Fibroblast of skin of left quadriceps (primary cell): ENCODE data around the gene VPS13A.
"Not testable (repeated sequence)": the region's sequence is repeated elsewhere in the genome, so short reads cannot be mapped to it uniquely, and the experiment has no call there.

Experiments used
- DNase-seq, 2 experiments: peaks; one replicate each; pipeline ENCODE4 v3.0.0-alpha.2; 2013; ENCODE audit warnings: low read depth in 2 of 2

VPS13A gene

DNA sequence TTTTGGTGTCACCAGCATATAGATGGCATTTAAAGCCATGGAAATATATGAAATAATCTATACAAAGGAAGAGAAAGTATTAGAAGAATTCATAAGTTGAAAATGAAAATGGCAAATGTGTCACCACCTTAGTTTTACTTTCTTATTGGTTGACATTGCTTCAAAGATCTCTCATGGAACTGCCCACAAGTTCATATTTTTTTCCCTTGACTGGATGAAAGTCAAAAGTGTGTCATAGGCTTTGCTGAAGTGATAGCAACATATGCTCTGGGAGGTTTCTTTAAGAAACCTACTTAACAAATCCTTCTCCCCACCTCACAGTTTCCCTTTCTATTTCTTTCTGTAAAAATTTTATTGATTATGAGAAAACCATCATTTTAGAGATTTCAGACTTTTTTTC is 127.2 kb downstream of the VPS13A start:
- no peak for DNase-seq

GRCh38 chr9:77305622-77306400 is 128.5 kb downstream of the VPS13A start:
- DNase-seq: peak; percentile 68 to 72

DNA sequence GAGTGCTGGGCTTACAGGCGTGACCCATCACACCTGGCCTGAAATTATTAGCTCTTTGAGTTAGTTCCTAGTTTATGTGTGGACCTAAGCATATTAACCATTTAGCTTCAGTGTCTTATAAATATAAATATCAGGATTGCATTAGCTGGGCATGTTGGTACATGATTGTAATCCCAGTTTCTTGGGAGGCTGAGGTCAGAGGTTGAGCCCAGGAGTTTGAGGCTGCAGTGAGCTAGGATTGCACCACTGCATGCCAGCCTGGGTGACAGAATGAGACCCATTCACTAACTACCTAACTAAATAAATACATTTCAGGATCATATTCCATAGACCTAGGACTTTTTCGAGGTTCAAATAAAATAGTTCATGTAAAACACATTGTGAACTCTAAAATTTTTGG is 129.8 kb downstream of the VPS13A start:
- DNase-seq: no peak

GRCh38 chr9:77316058-77316457 is 138.7 kb downstream of the VPS13A start:
- DNase-seq: no peak

DNA sequence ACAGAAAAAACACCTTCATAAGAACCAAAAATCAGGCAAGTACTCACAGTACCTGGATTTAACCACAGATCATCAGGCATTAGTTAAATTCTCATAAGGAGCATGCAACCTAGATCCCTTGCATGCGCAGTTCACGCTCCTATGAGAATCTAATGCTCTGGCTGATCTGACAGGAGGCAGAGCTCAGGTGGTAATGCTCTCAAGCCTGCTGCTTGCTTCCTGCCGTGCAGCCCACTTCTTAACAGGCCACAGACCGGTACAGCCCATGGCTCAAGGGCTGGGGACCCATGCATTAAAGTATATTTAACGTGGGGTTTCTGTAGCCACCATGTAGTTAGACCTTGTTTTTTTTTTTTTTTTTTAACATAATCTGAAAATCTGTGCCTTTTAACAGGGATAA is 147.7 kb downstream of the VPS13A start:
- no peak for DNase-seq

DNA sequence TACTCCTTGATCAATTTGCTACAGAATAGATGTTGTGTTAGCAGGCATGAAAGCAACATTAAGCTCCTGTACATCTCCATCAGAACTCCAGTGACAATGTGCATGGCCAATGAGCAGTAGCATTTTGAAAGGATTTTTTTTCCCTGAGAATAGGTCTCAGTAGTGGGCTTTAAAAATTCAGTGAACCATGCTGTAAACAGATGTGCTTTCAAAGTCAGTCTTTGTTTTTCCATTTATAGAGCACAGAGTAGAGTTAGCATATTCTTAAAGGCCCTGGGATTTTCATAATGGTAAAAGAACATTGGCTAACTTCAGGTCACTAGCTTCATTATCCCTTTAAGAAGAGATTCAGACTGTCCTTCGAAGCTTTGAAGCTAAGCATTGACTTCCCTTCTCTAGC is 150.8 kb downstream of the VPS13A start:
- DNase-seq: no peak

- no peak for DNase-seq
These were observed 192.7 kb downstream of the VPS13A start for GRCh38 chr9:77370064-77370463.

DNA sequence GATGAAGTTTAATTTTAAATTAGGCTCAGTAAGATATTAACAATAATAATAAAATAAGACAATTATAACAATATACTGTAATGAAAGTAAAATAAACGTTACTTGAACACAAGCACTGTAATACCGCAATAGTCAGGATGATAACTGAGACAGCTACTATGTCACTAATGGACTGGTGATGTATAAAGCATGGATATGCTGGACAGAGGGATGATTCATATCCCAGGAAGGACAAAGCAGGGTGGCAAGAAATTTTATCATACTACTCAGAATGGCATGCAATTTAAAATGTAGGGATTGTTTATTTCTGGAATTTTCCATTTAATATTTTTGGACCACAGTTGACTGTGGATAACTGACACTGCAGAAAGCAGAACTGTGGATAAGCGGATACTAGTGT is 196.9 kb downstream of the VPS13A start:
- DNase-seq: no peak

- DNase-seq: no peak
These were observed 198.7 kb downstream of the VPS13A start for GRCh38 chr9:77375956-77376532.

GRCh38 chr9:77384406-77384805 is 207.1 kb downstream of the VPS13A start:
- DNase-seq: peak; percentile 62 to 66

DNA sequence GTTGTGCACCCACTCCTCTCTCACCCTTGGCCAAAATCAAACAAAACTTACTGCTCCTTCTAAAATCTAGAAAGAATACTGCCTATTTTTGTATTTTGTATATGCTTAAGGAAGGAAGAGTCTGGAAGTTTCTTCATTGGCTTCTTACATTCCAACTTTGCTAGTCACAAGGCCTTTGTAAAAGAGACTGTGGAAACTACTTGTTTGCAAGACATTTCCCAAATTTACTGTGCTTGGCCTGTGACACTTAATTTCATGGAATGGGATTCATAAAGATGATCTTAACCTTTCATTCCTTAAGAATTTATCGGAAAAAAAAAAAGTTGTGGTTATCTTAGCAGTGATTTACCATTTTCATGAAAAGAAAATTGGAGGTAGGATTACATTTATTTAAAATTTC is 208.9 kb downstream of the VPS13A start:
- DNase-seq: peak; percentile 62 to 64

- DNase-seq: no peak
These were observed 214.5 kb downstream of the VPS13A start for GRCh38 chr9:77391834-77392233.

- DNase-seq: no peak
These were observed 215.0 kb downstream of the VPS13A start for GRCh38 chr9:77392328-77392727.

DNA sequence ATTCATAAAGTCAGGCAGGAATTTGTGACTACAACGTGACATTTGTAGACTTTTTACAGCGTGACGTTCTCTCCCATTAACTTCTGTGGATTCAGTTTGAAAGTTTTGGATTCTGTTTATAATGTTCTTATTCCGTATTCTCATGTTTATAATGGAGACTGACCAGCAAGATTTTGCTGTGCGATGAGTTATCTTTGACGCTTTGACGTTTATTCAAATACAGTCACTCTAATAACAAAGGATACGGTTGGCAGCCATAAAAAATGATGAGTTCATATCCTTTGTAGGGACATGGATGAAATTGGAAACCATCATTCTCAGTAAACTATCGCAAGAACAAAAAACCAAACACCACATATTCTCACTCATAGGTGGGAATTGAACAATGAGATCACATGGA is 221.2 kb downstream of the VPS13A start:
- DNase-seq: not testable (repeated sequence)

GRCh38 chr9:77399964-77400363 is 222.6 kb downstream of the VPS13A start:
- no peak for DNase-seq

DNA sequence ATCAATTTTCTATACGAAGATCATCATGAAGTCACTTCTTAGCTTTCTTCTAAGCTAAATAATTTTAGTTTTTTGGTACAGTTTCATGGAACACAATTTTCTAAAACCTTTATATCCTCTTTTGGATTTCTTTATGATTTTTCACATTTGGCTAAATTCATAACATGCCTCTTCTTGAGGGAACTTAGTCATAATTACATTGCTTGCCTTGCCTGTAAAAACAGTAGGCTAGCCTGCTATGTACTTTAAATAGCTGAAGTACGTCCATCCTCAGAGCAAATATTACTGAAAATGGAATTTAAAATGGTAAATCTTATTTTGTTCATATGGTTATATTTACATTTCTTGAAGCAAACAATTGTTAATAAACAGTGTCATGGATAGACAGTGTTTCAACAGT is 225.0 kb downstream of the VPS13A start:
- no peak for DNase-seq

DNA sequence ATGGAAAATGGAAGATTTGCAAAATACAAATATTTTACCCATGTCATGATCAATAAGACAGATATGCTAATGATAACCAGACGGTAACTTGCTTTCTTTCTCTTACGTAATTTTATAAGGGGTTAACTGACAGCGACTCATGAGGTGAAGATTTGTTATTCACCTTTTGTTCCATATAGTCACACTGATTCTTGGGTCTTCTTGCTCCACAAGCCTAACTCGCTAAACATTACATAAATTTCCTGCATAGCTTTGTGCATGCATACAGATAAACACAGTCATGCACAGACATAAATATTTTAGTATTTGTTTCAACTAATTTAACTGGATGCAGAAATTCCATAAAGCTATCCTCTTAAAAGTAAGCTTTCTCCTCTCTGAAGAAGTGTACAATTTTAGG is 225.9 kb downstream of the VPS13A start:
- peak; percentile 26 to 39 for DNase-seq

DNA sequence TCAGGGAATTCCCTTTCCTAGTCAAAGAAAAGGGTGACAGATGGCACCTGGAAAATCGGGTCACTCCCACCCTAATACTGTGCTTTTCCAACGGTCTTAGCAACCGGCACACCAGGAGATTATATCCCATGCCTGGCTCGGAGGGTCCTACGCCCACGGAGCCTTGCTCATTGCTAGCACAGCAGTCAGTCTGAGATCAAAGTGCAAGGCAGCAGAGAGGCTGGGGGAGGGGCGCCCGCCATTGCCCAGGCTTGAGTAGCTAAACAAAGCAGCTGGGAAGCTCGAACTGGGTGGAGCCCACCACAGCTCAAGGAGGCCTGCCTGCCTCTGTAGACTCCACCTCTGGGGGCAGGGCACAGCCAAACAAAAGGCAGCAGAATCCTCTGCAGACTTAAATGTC is 231.2 kb downstream of the VPS13A start:
- DNase-seq: not testable (repeated sequence)

- DNase-seq: no peak
These were observed 240.2 kb downstream of the VPS13A start for GRCh38 chr9:77417566-77417965.

- DNase-seq: no peak
These were observed 240.9 kb downstream of the VPS13A start for GRCh38 chr9:77418226-77418625.

DNA sequence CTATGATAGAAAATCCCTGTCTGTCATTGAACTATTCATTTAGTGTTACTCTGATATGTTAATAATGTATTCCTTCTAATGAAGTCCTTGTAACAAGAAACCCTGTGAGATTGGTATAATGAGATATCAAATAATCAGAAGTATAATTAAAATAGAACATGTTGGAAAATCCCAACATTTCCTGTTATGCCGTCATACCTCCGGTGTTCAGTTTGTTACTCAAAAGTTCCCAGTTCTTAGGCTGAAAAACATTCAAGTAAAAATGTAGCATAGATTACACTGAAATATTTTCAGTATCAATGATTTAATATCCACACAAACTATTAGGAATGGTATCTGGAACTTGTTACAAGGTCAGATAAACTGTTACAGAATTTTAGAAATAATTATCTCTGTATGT is 243.3 kb downstream of the VPS13A start:
- DNase-seq: no peak

- DNase-seq: no peak
These were observed 244.4 kb downstream of the VPS13A start for GRCh38 chr9:77421506-77422265.

GRCh38 chr9:77422969-77423368 is 245.6 kb downstream of the VPS13A start:
- DNase-seq: no peak
